ENCODE measurements around the gene POR. TPM values are rescaled to one million over a fixed set of nuclear protein-coding genes. Genes with fewer than 3 reads are reported as not detected.

POR gene
- total and polyA plus RNA-seq, 2 of the 13 experiments (the other 11 are each of a cell fraction or from before 2014, with no cell fraction given): 145 to 266 TPM

GRCh38 chr7:75962607-75963380 lies 47.8 kb downstream of the POR start (continued):
- TF ChIP-seq HINFP (CRISPR knock-in tag; IDR thresholded peaks at IDR 0.05; ENCODE audit: low read depth): no peak
- no peak for TF ChIP-seq ZFP90 (CRISPR knock-in tag; IDR thresholded peaks at IDR 0.05; ENCODE audit: borderline replicate concordance)
- no peak for TF ChIP-seq ZFP36L1 (CRISPR knock-in tag; IDR thresholded peaks at IDR 0.05)
- TF ChIP-seq MBD4 (IDR thresholded peaks at IDR 0.05; ENCODE audit: borderline replicate concordance, low read length): no peak
- TF ChIP-seq ZNF318 (CRISPR knock-in tag; IDR thresholded peaks at IDR 0.05): no peak
- no peak for TF ChIP-seq SIN3B (IDR thresholded peaks at IDR 0.05; ENCODE audit: low read length)
- TF ChIP-seq ZBTB44 (CRISPR knock-in tag; IDR thresholded peaks at IDR 0.05): no peak
- TF ChIP-seq MAZ (IDR thresholded peaks at IDR 0.05; ENCODE audit: borderline replicate concordance, low read depth, low read length): no peak
- TF ChIP-seq MAZ (CRISPR knock-in tag; IDR thresholded peaks at IDR 0.05; ENCODE audit: low read depth): no peak
- no peak for TF ChIP-seq TBX3 (IDR thresholded peaks at IDR 0.05; ENCODE audit: borderline replicate concordance)
- TF ChIP-seq EHMT2 (IDR thresholded peaks at IDR 0.05; ENCODE audit: borderline replicate concordance, low read depth, low read length): no peak
- TF ChIP-seq ZNF790 (CRISPR knock-in tag; IDR thresholded peaks at IDR 0.05; ENCODE audit: borderline replicate concordance): no peak
- TF ChIP-seq MXD3 (CRISPR knock-in tag; IDR thresholded peaks at IDR 0.05): no peak
- TF ChIP-seq CBX5 (CRISPR knock-in tag; IDR thresholded peaks at IDR 0.05; ENCODE audit: borderline replicate concordance): no peak
- TF ChIP-seq ZNF263 (CRISPR knock-in tag; IDR thresholded peaks at IDR 0.05): no peak
- TF ChIP-seq ZNF12 (CRISPR knock-in tag; IDR thresholded peaks at IDR 0.05): no peak
